ENCODE data around the gene RSPH6A.

- TF ChIP-seq CTCF (IDR thresholded peaks at IDR 0.05) (no peak), POLR2A (IDR thresholded peaks at IDR 0.05) (no peak)
Observed at GRCh38 chr19:45852145-45852750, 37.1 kb upstream of the RSPH6A start.
